ENCODE results near the gene DTNBP1. TPM values are rescaled to one million over a fixed set of nuclear protein-coding genes. Genes with fewer than 3 reads are reported as not detected.

DTNBP1 gene
- total RNA-seq, 6 experiments from 2014 or later = 3.4 to 8.6 (median 5.7) TPM

DNA sequence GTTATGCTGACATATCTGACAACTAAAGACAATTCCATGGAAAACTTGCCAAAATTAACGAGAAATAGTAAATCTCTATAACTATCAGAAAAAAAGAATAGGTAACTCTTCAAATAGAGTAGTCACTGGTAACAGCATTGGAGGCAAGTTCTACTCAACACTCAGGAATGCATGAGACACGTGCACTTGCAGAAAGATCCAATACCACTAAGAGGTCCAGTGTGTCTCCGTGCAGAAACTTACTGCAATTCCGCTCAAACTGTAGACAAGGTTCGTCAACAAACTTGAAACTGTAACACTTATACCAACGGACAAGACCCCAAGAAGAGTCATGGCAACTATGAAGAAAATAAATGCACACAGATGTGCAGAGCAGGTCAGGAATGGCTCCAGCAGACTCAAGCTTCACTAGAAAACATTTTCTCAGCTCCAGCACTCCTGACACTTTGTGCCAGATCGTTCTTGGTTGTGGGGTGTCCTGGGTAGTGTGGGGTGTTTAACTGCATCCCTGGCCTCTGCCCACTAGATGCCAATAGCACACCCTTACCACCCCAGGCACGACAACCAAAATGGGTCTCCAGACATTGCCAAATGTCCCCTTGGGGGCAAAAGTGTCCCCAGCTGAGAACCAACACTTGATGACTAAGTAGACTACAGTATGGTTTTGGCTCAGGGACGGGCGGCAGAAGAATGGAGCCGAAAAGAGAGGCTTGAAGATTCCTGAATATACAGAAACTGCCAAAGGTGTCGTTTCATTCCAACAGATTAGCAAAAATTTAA is 134.8 kb downstream of the DTNBP1 start:
- H3K4me3 ChIP-seq = no peak overlapping the region
- H3K9me3 ChIP-seq = no peaks in the 10 kb centered on the region
- no peaks in the 10 kb centered on the region for H3K4me1 ChIP-seq
- no peaks in the 10 kb centered on the region for H3K27me3 ChIP-seq
- TF ChIP-seq, protein P1, sequence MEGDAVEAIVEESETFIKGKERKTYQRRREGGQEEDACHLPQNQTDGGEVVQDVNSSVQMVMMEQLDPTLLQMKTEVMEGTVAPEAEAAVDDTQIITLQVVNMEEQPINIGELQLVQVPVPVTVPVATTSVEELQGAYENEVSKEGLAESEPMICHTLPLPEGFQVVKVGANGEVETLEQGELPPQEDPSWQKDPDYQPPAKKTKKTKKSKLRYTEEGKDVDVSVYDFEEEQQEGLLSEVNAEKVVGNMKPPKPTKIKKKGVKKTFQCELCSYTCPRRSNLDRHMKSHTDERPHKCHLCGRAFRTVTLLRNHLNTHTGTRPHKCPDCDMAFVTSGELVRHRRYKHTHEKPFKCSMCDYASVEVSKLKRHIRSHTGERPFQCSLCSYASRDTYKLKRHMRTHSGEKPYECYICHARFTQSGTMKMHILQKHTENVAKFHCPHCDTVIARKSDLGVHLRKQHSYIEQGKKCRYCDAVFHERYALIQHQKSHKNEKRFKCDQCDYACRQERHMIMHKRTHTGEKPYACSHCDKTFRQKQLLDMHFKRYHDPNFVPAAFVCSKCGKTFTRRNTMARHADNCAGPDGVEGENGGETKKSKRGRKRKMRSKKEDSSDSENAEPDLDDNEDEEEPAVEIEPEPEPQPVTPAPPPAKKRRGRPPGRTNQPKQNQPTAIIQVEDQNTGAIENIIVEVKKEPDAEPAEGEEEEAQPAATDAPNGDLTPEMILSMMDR (IDR thresholded peaks at IDR 0.05) = no peak
- TF ChIP-seq POLR2A (IDR thresholded peaks at IDR 0.05) = no peak
- 96% methylated on average over 7 of the region's 12 CpGs for WGBS (ENCODE audit: insufficient coverage, low coverage, low lambda C conversion rate, missing lambda C conversion rate)
- intact Hi-C loops (cut with DNase I) = no loop called here
- peaks cover 0 to 11% (median 0%) of the 10 kb centered on the region in 4 donors for H3K36me3 ChIP-seq
- H3K27ac ChIP-seq = no peak overlapping the region
- DNase-seq = no peak
- ATAC-seq = no peak

DNA sequence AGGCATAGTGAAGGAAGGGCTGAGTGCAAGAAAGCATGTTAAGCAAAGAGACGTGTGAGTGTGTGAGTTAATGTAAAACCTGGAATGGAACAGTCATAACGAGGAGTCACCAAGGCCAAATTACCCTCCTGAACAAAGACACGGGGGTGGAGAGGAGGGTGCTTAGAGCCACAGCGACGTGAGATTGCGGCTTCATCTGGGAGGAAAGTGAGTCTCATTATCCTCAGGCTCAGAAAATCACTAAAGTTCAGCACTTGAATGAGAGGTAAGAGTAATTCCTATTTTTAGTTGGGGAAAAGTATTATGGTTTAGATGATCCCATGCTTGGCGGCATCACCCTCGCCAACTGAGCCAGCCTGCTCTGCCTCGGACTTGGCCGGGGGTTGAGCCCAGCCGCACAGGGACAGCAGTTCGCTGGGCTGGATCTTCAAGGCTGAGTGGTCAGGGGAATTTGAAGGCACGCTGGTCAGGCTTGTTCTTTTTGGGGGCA is 136.6 kb downstream of the DTNBP1 start:
- Histone ChIP-seq H3K27ac (no peak overlapping the region), H3K4me3 (no peak overlapping the region)

DNA sequence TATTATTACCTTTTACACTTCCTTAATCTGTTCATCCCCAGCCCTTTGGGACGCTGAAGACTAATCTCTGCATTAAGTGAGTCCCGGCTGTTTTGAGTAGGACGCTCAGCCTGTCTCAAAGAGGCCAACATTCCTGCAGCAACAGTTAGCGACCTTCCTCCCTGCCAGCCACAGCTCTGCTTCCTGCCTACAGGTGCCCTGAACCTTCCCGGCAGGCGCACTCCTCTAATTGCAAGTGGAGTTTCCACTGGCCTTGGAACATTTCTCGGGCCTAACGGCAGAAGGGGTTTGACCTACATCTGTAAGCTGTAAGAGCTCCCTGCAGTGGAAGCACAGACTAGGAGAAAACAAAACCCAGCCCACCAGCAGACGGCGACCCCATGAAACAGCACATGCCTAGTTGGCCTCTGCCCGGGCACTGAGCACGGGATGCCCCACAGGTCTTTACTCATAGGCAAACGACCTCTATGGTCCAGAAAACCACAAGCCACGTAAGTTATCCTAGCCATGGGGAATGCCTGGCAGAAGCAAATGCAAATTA is 137.9 kb downstream of the DTNBP1 start:
- no peak for ATAC-seq
- Histone ChIP-seq H3K4me1 (no peaks in the 10 kb centered on the region), H3K4me3 (no peak overlapping the region), H3K9me3 (no peaks in the 10 kb centered on the region), H3K27me3 (no peaks in the 10 kb centered on the region), H3K36me3 (peaks cover 0 to 16% (median 0%) of the 10 kb centered on the region in 4 donors), H3K27ac (no peak overlapping the region)
- TF ChIP-seq POLR2A (IDR thresholded peaks at IDR 0.05) = no peak
- TF ChIP-seq, protein P1 (IDR thresholded peaks at IDR 0.05) = no peak
- no peak for DNase-seq
- 95% methylated on average over 4 of the region's 14 CpGs for WGBS (ENCODE audit: insufficient coverage, low coverage, low lambda C conversion rate, missing lambda C conversion rate)
- intact Hi-C loops (cut with DNase I) = no loop called here

More for the DNA sequence above, 136.6 kb downstream of the DTNBP1 start:
- Histone ChIP-seq H3K9me3 (no peaks in the 10 kb centered on the region), H3K36me3 (peaks cover 0 to 11% (median 0%) of the 10 kb centered on the region in 4 donors), H3K27me3 (no peaks in the 10 kb centered on the region), H3K4me1 (no peaks in the 10 kb centered on the region)
- 75% methylated on average over 4 of the region's 13 CpGs for WGBS (ENCODE audit: insufficient coverage, low coverage, low lambda C conversion rate, missing lambda C conversion rate)
- TF ChIP-seq POLR2A (IDR thresholded peaks at IDR 0.05) = no peak
- TF ChIP-seq, protein P1 (IDR thresholded peaks at IDR 0.05) = no peak
- intact Hi-C loops (cut with DNase I) = no loop called here
- no peak for DNase-seq
- no peak for ATAC-seq

DNA sequence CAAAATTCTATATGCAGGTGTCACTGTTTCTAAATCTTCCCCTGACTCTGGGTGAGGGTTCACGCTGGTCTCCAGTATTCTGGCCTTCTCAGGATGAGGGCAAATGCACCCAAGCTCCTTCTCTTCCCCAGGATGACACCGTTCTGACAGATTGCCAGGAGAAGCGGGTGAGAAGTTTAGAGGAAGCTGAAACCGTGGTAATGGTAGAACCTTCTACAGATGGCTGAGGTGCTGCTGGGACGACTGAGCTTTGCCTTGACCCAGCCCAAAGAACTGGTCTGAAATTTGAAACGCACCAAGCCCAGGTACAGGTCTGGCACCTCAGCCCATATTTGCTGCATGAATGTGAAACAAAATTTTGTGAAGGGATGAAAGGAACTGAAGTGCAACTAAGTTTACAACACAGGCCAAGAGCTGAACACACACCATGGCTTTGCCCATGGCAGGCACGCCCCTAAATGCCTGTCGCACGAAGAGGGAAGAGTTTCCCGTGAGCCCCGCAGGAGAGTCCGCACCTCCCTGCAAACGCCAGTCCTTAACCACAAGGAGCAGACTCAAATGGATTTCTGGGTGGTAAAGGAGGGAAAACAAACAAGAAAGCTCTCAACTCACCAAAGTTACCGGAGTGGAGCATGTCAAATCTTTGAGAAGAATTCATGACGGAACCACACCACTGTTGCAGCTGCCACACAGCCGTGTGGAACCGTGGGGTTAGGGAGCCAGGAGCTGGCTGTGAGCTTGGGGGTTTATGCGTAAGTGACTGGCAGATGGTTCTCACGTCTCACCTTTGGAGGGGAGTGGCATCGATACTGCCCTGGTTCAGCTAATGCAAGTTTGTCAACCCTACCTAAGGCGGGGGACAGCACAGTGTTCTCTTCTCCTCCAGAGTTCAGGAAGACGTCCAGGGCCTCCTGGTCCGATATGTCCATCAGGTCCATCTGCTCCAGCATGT is 138.9 kb downstream of the DTNBP1 start:
- ATAC-seq = no peak
- Histone ChIP-seq H3K36me3 (peaks cover 0 to 16% (median 0%) of the 10 kb centered on the region in 4 donors), H3K27ac (no peak overlapping the region), H3K4me3 (no peak overlapping the region), H3K27me3 (no peaks in the 10 kb centered on the region), H3K4me1 (no peaks in the 10 kb centered on the region), H3K9me3 (no peaks in the 10 kb centered on the region)
- intact Hi-C loops (cut with DNase I) = no loop called here
- no peak for DNase-seq
- TF ChIP-seq, protein P1 (IDR thresholded peaks at IDR 0.05) = no peak
- no peak for TF ChIP-seq POLR2A (IDR thresholded peaks at IDR 0.05)
- 73% methylated on average over 3 of the region's 23 CpGs for WGBS (ENCODE audit: insufficient coverage, low coverage, low lambda C conversion rate, missing lambda C conversion rate)
